WERI-Rb-1 (cell line): ENCODE measurements around the gene ZDHHC13.

ENCODE experiments used
- DNase-seq: peaks from one replicate; pipeline ENCODE4 v3.0.0-alpha.2; 2020
- H3K27ac ChIP-seq: fragments of 250-450 bp; sonication (Bioruptor Pico); 2 replicates; pipeline ENCODE4 v1.5.1; 2020; ENCODE audit warnings: mild to moderate bottlenecking, moderate library complexity
- H3K27me3 ChIP-seq: fragments of 250-450 bp; sonication (Bioruptor Pico); 2 replicates; pipeline ENCODE4 v1.5.1; 2021; ENCODE audit warnings: mild to moderate bottlenecking, low read depth, moderate library complexity; ENCODE audit not compliant: insufficient read depth, severe bottlenecking
- H3K36me3 ChIP-seq: fragments of 250-450 bp; sonication (Bioruptor Pico); 2 replicates; pipeline ENCODE4 v1.5.1; 2020; ENCODE audit warnings: mild to moderate bottlenecking, moderate library complexity
- H3K4me3 ChIP-seq: 2 replicates; pipeline ENCODE4 v1.5.1; 2011; ENCODE audit warnings: low read depth, mild to moderate bottlenecking, control low read depth, low read length
- H3K9me3 ChIP-seq: fragments of 250-450 bp; sonication (Bioruptor Pico); 2 replicates; pipeline ENCODE4 v1.5.1; 2021; ENCODE audit warnings: mild to moderate bottlenecking, moderate library complexity; ENCODE audit not compliant: severe bottlenecking
- CTCF ChIP-seq: IDR thresholded peaks from 2 replicates; pipeline ENCODE4 v1.5.1; 2011; ENCODE audit warnings: low read depth, mild to moderate bottlenecking, control low read depth, inconsistent platforms, low read length

The ZDHHC13 gene

GRCh38 chr11:19218216-19218615 lies 101.2 kb downstream of the ZDHHC13 start:
- no peak overlapping the region for H3K4me3 ChIP-seq
- no peaks in the 10 kb centered on the region for H3K9me3 ChIP-seq
- no peaks in the 10 kb centered on the region for H3K36me3 ChIP-seq
- no peak overlapping the region for H3K27ac ChIP-seq
- TF ChIP-seq CTCF = no peak
- no peak for DNase-seq
- no peaks in the 10 kb centered on the region for H3K27me3 ChIP-seq

- Histone ChIP-seq H3K27me3 (no peaks in the 10 kb centered on the region), H3K36me3 (no peaks in the 10 kb centered on the region; the same call in 1 of the 2 replicates), H3K4me3 (no peak overlapping the region), H3K27ac (no peak overlapping the region), H3K9me3 (no peaks in the 10 kb centered on the region)
- DNase-seq = no peak
- TF ChIP-seq CTCF = no peak
Measured at GRCh38 chr11:19218786-19219460, 102.0 kb downstream of the ZDHHC13 start.

- H3K27ac ChIP-seq = no peak overlapping the region
- DNase-seq = no peak
- H3K27me3 ChIP-seq = no peaks in the 10 kb centered on the region
- peaks cover 13% of the 10 kb centered on the region for H3K36me3 ChIP-seq
- no peak for TF ChIP-seq CTCF
- H3K4me3 ChIP-seq = no peak overlapping the region
- H3K9me3 ChIP-seq = no peaks in the 10 kb centered on the region
Measured at GRCh38 chr11:19220903-19221724, 104.1 kb downstream of the ZDHHC13 start.

- no peak overlapping the region for H3K27ac ChIP-seq
- no peaks in the 10 kb centered on the region for H3K9me3 ChIP-seq
- no peaks in the 10 kb centered on the region for H3K27me3 ChIP-seq
- no peak for TF ChIP-seq CTCF
- peaks cover 20% of the 10 kb centered on the region for H3K36me3 ChIP-seq
- no peak for DNase-seq
- no peak overlapping the region for H3K4me3 ChIP-seq
Measured at GRCh38 chr11:19225123-19225522, 108.2 kb downstream of the ZDHHC13 start.

GRCh38 chr11:19225581-19225980 lies 108.6 kb downstream of the ZDHHC13 start:
- Histone ChIP-seq H3K27me3 (no peaks in the 10 kb centered on the region), H3K9me3 (no peaks in the 10 kb centered on the region), H3K27ac (no peak overlapping the region), H3K36me3 (peaks cover 20% of the 10 kb centered on the region), H3K4me3 (no peak overlapping the region)
- no peak for DNase-seq
- no peak for TF ChIP-seq CTCF
